DOHH2 (cell line): ENCODE results near the gene DPAGT1.

ENCODE experiments used
- CTCF ChIP-seq: fragments of 200-600 bp; sonication (generic); IDR thresholded peaks from one replicate; pipeline ENCODE4 v1.5.1; 2014; ENCODE audit warnings: antibody characterized with exemption, mild to moderate bottlenecking, low read depth, low read length; ENCODE audit not compliant: poor library complexity, severe bottlenecking
- EZH2phosphoT487 ChIP-seq: fragments of 200-600 bp; sonication (generic); IDR thresholded peaks from 2 replicates; pipeline ENCODE4 v1.6.1; 2017; ENCODE audit warnings: borderline replicate concordance, mild to moderate bottlenecking, antibody characterized with exemption, low read length, moderate library complexity, mixed read lengths

GRCh38 chr11:119094816-119095065 is 6.9 kb downstream of the DPAGT1 start:
- TF ChIP-seq CTCF (peak; percentile 61), EZH2phosphoT487 (no peak)
